Stimulated activated CD4-positive, alpha-beta T cell treated with anti-CD3 and anti-CD28 coated beads, Interleukin-1b, Interleukin-23, amount 100 ng/mL, for 1 hour (primary cell): ENCODE measurements around the gene PEX14.
"Not testable (repeated sequence)": the region's sequence is repeated elsewhere in the genome, so short reads cannot be mapped to it uniquely, and the experiment has no call there.

Source experiments
- DNase-seq, 2 donors: peaks; one replicate each; pipeline ENCODE4 v3.0.0-alpha.2; 2020; ENCODE audit warnings: low read depth in 2 of 2

PEX14 gene

GRCh38 chr1:10450156-10450814 lies 24.5 kb upstream of the PEX14 start:
- no peak for DNase-seq

GRCh38 chr1:10450836-10451235 lies 23.9 kb upstream of the PEX14 start:
- DNase-seq: no peak

- no peak for DNase-seq
Observed at GRCh38 chr1:10451287-10451686, 23.5 kb upstream of the PEX14 start.

GRCh38 chr1:10456048-10456447 lies 18.7 kb upstream of the PEX14 start:
- DNase-seq: no peak

- no peak for DNase-seq
Observed at GRCh38 chr1:10456661-10457060, 18.1 kb upstream of the PEX14 start.

- not testable (repeated sequence) for DNase-seq
Observed at GRCh38 chr1:10457462-10457861, 17.3 kb upstream of the PEX14 start.

GRCh38 chr1:10457875-10458274 lies 16.9 kb upstream of the PEX14 start:
- no peak for DNase-seq

GRCh38 chr1:10459184-10459583 lies 15.6 kb upstream of the PEX14 start:
- DNase-seq: no peak

- DNase-seq: no peak
Observed at GRCh38 chr1:10467078-10467477, 7.7 kb upstream of the PEX14 start.

GRCh38 chr1:10470043-10470442 lies 4.7 kb upstream of the PEX14 start:
- DNase-seq: no peak

GRCh38 chr1:10471411-10472219 lies 3.1 kb upstream of the PEX14 start:
- DNase-seq: no peak

GRCh38 chr1:10472220-10473144 lies 2.3 kb upstream of the PEX14 start, which contains the start of gene DFFA:
DFFA (minus strand) TSS chr1:10472529; CDS start chr1:10472458, 71 bp downstream.
- peak; percentile 64 to 68 for DNase-seq

GRCh38 chr1:10473145-10473765 lies 1.5 kb upstream of the PEX14 start:
- DNase-seq: no peak

- DNase-seq: not testable (repeated sequence)
Observed at GRCh38 chr1:10474309-10474612, 489 bp upstream of the PEX14 start.

- no peak for DNase-seq
Observed at GRCh38 chr1:10475510-10475909, 760 bp downstream of the PEX14 start.

GRCh38 chr1:10479296-10479695 lies 4.5 kb downstream of the PEX14 start:
- DNase-seq: no peak

- DNase-seq: no peak
Observed at GRCh38 chr1:10480614-10481013, 5.9 kb downstream of the PEX14 start.

GRCh38 chr1:10484521-10484920 lies 9.8 kb downstream of the PEX14 start:
- no peak for DNase-seq

GRCh38 chr1:10489291-10490055 lies 14.7 kb downstream of the PEX14 start:
- DNase-seq: no peak

GRCh38 chr1:10490286-10490970 lies 15.7 kb downstream of the PEX14 start:
- no peak for DNase-seq

- DNase-seq: no peak
Observed at GRCh38 chr1:10494418-10494753, 19.6 kb downstream of the PEX14 start.
